GM12878 (cell line): ENCODE measurements around the gene CIRBP. TPM values are rescaled to one million over a fixed set of nuclear protein-coding genes. Genes with fewer than 3 reads are reported as not detected.

ENCODE experiments used
- ATAC-seq: fragments of 200-7000 bp; cut with Tn5 transposase; 3 replicates; pipeline ENCODE4 v1.9.1; 2020; ENCODE audit warnings: mild to moderate bottlenecking, moderate library complexity
- BruUV-seq: library from RNA; stranded (reverse); fragments of 400-500 nt; replicated peaks from 2 replicates; lab custom pipeline; 2021; lab: Mats Ljungman, UMichigan
- CTCF ChIA-PET: fragments of 300-600 bp; sonication (Branson Sonifier 250); formaldehyde crosslinking; extraction: SDS; loops from one replicate; lab custom pipeline; 2021; ENCODE audit warnings: inconsistent platforms; lab: Yijun Ruan, JAX
- POLR2A ChIA-PET: fragments of 350-600 bp; formaldehyde crosslinking; extraction: SDS; loops from one replicate; lab custom pipeline; 2021; ENCODE audit warnings: inconsistent platforms; lab: Charles Lee
- RAD21 ChIA-PET: fragments of 300-600 bp; sonication (Branson Sonifier 250); formaldehyde crosslinking; loops from one replicate; lab custom pipeline; 2023; ENCODE audit warnings: antibody characterized with exemption; ENCODE audit not compliant: unreplicated experiment; lab: Charles Lee
- SMC1A ChIA-PET: fragments of 300-600 bp; sonication (Branson Sonifier 250); formaldehyde crosslinking; loops from one replicate; lab custom pipeline; 2023; ENCODE audit not compliant: unreplicated experiment, uncharacterized antibody; lab: Charles Lee
- DNase-seq: peaks from one replicate; pipeline ENCODE4 v3.0.0-alpha.2; 2011; ENCODE audit warnings: low read depth, low spot score
- FAIRE-seq: peaks from 3 replicates; lab custom pipeline; 2011; peaks lifted over from hg19 to GRCh38; lab: Jason Lieb, UNC
- H2AFZ ChIP-seq: 2 replicates; pipeline ENCODE4 v1.6.0; 2011; ENCODE audit warnings: low read depth, low read length, control low read depth; ENCODE audit not compliant: control insufficient read depth
- H3K27ac ChIP-seq: 2 replicates; pipeline ENCODE4 v1.5.1; 2011; ENCODE audit warnings: control low read depth; ENCODE audit not compliant: control insufficient read depth, insufficient read depth
- H3K27me3 ChIP-seq, 2 experiments: replicated peaks in 1 of 2; 2 replicates each; pipeline versions ENCODE4 v1.6.0 to v1.6.1; 2011; ENCODE audit warnings: low read length in 1 of 2; ENCODE audit not compliant: control insufficient read depth in 2 of 2, insufficient read depth in 2 of 2
- H3K36me3 ChIP-seq, 2 experiments: 2 replicates each; pipeline ENCODE4 v1.5.1; 2011; ENCODE audit warnings: low read length in 1 of 2; ENCODE audit not compliant: control insufficient read depth in 2 of 2, insufficient read depth in 2 of 2
- H3K4me1 ChIP-seq: 2 replicates; pipeline ENCODE4 v1.6.1; 2011; ENCODE audit warnings: mild to moderate bottlenecking, low read length, moderate library complexity, mixed read lengths; ENCODE audit not compliant: control insufficient read depth, insufficient read depth
- H3K4me2 ChIP-seq: 2 replicates; pipeline ENCODE4 v1.6.0; 2011; ENCODE audit warnings: control low read depth; ENCODE audit not compliant: control insufficient read depth, insufficient read depth
- H3K4me3 ChIP-seq: fragments of 200-600 bp; sonication (generic); 2 replicates; pipeline ENCODE4 v1.5.1; 2016
- H3K79me2 ChIP-seq: 2 replicates; pipeline ENCODE4 v1.6.0; 2011; ENCODE audit warnings: low read length; ENCODE audit not compliant: control insufficient read depth, insufficient read depth
- H3K9ac ChIP-seq: 2 replicates; pipeline ENCODE4 v1.8.0; 2011; ENCODE audit warnings: low read length, control low read depth, mixed read lengths; ENCODE audit not compliant: control insufficient read depth, insufficient read depth
- H3K9me3 ChIP-seq: replicated peaks from 3 replicates; pipeline ENCODE4 v1.5.1; 2011; ENCODE audit warnings: mild to moderate bottlenecking, low read length; ENCODE audit not compliant: control insufficient read depth, insufficient read depth
- H4K20me1 ChIP-seq: 2 replicates; pipeline ENCODE4 v1.6.0; 2011; ENCODE audit not compliant: control insufficient read depth, insufficient read depth
- HCFC1 ChIP-seq: fragments of 150-350 bp; IDR thresholded peaks from 2 replicates; pipeline ENCODE4 v1.6.1; 2014; ENCODE audit warnings: low read length
- LARP7 ChIP-seq: fragments of 450-650 bp; IDR thresholded peaks from 2 replicates; pipeline ENCODE4 v1.6.1; 2017; ENCODE audit warnings: mild to moderate bottlenecking
- MAX ChIP-seq: IDR thresholded peaks from 2 replicates; pipeline ENCODE4 v1.6.1; 2012; ENCODE audit warnings: low read depth, low read length, improper control_type of control experiment
- POLR2A ChIP-seq: IDR thresholded peaks from 2 replicates; pipeline ENCODE4 v1.6.1; 2011; ENCODE audit warnings: low read depth, mild to moderate bottlenecking, low read length
- POLR2AphosphoS2 ChIP-seq: IDR thresholded peaks from 2 replicates; pipeline ENCODE4 v1.6.1; 2011; ENCODE audit warnings: low read depth, mild to moderate bottlenecking, low read length, improper control_type of control experiment, moderate library complexity
- STAT3 ChIP-seq: IDR thresholded peaks from 2 replicates; pipeline ENCODE4 v1.6.1; 2011; ENCODE audit warnings: low read depth, low read length, improper control_type of control experiment
- ZBED1 ChIP-seq: IDR thresholded peaks from 2 replicates; pipeline ENCODE4 v1.6.1; 2016; ENCODE audit warnings: borderline replicate concordance
- WGBS: methylation state at CpG from one replicate; pipeline ENCODE4 v1.1.6; 2016; ENCODE audit warnings: low lambda C conversion rate; ENCODE audit not compliant: insufficient replicate concordance, insufficient coverage; ENCODE audit errors: missing lambda C conversion rate; 5-methylcytosine and 5-hydroxymethylcytosine counted together
- in situ Hi-C: fragments of 300-500 bp; cut with MboI; formaldehyde crosslinking; loops from 9 replicates; pipeline ENCODE4 v1.14.3; 2018; ENCODE audit warnings: mixed read lengths
- intact Hi-C: fragments of 100-400 bp; cut with micrococcal nuclease; formaldehyde crosslinking; loops from one replicate; pipeline ENCODE4 v1.14.2; 2022; ENCODE audit not compliant: unreplicated experiment
- polyA plus RNA-seq, 11 experiments: library from polyadenylated mRNA; depleted of rRNA in 4 of 11; unstranded in 6 of 11; stranded (reverse) in 5 of 11; fragments of >200 nt; fragmentation: Nextera tagmentation in 4 of 11; fragmentation: Illumina TruSeq in 1 of 11; extraction: Ambion mirVana in 4 of 11; extraction: Trizol in 1 of 11; gene quantifications; 1 replicate in 1 of 11; 2 replicates in 10 of 11; pipeline versions ENCODE4 v1.2.1 to v1.2.3, GENCODE V29; 2011 to 2016; ENCODE audit warnings: inconsistent platforms in 2 of 11, missing spikeins in 2 of 11, low read depth in 1 of 11
- total RNA-seq, 4 experiments: library from RNA; depleted of rRNA in 3 of 4; stranded (reverse); fragments of >200 nt in 3 of 4; fragmentation: Illumina TruSeq in 1 of 4; extraction: Trizol in 1 of 4; gene quantifications; 2 replicates each; pipeline versions ENCODE4 v1.2.1 to v1.2.3, GENCODE V29; 2013 to 2021

CIRBP gene
- total and polyA plus RNA-seq, 10 of the 15 experiments (the other 5 are each of a cell fraction or from before 2014, with no cell fraction given) = 27.6 to 335 (median 229) TPM

- FAIRE-seq = no peak
- BruUV-seq = no TSS peak
- WGBS = 62% methylated on average over 22 of the region's 23 CpGs
- POLR2A ChIA-PET = interaction anchor here (0.7 to 2.9 kb wide), 7 partner anchors 9 to 186 kb away, joined by 3 to 29 read pairs (median 14); partner anchors contain the start of genes ARHGAP45 and CIRBP
- intact Hi-C loops (no loop called here), in situ Hi-C loops (no loop called here)
- Histone ChIP-seq H3K79me2 (peaks cover 61% of the 10 kb centered on the region), H3K9ac (peak overlapping the region; percentile 86), H3K4me3 (peak overlapping the region; percentile 91), H4K20me1 (no peaks in the 10 kb centered on the region), H3K4me2 (peak overlapping the region; percentile 53), H3K36me3 (peaks cover 14 to 29% of the 10 kb centered on the region in 2 experiments; a peak in 3 of 4 replicates), H3K4me1 (peaks cover 16% of the 10 kb centered on the region), H2AFZ (no peak overlapping the region), H3K27me3 (no peaks in the 10 kb centered on the region), H3K27ac (peak overlapping the region; percentile 72), H3K9me3 (no peaks in the 10 kb centered on the region)
- CTCF ChIA-PET = interaction anchor here (1.0 to 2.3 kb wide), 6 partner anchors 9 to 26 kb away, joined by 3 to 26 read pairs (median 8); partner anchors contain the start of gene CIRBP
- RAD21 ChIA-PET = interaction anchor here (1.0 to 2.9 kb wide), 5 partner anchors 9 to 129 kb away, joined by 3 to 47 read pairs (median 7); partner anchors contain the start of gene CIRBP
- TF ChIP-seq HCFC1 (no peak), POLR2AphosphoS2 (peak; percentile 20; the same call in 1 of the 2 replicates), LARP7 (0 out of 2 replicates have a peak, but pooled peaks have one; percentile 32)
- DNase-seq = no peak
- SMC1A ChIA-PET = interaction anchor here (1.2 to 1.9 kb wide), 3 partner anchors 8 to 13 kb away, joined by 4 to 14 read pairs (median 6); no protein-coding TSS in a partner anchor
- no peak for ATAC-seq
Measured at GRCh38 chr19:1253514-1254080, 15.5 kb upstream of the CIRBP start.

- POLR2A ChIA-PET = interaction anchor here (1.5 to 2.9 kb wide), 3 partner anchors 10 to 19 kb away, joined by 8 to 22 read pairs (median 14); no protein-coding TSS in a partner anchor
- no peaks in the 10 kb centered on the region for H3K27me3 ChIP-seq
- in situ Hi-C loops = no loop called here
- RAD21 ChIA-PET = interaction anchor here (2.0 to 2.9 kb wide), 2 partner anchors 10 to 12 kb away, joined by 15 to 47 read pairs; no protein-coding TSS in a partner anchor
- H3K36me3 ChIP-seq = peaks cover 14 to 29% of the 10 kb centered on the region in 2 experiments; a peak in 3 of 4 replicates
- FAIRE-seq = no peak
- ATAC-seq = no peak
- no peak overlapping the region; the same call in 1 of the 2 replicates for H3K27ac ChIP-seq
- CTCF ChIA-PET = interaction anchor here (1.2 to 2.3 kb wide), 4 partner anchors 8 to 14 kb away, joined by 4 to 26 read pairs (median 14); no protein-coding TSS in a partner anchor
- no peaks in the 10 kb centered on the region for H3K9me3 ChIP-seq
- WGBS = 76% methylated on average over 15 of the region's 37 CpGs
- no peak for DNase-seq
- peak; percentile 32; the same call in 1 of the 2 replicates for TF ChIP-seq POLR2A
- TF ChIP-seq STAT3 = no peak
- TF ChIP-seq MAX = no peak
- TF ChIP-seq ZBED1 = no peak
- SMC1A ChIA-PET = interaction anchor here (1.9 kb wide), 1 partner anchor 12 kb away, joined by 14 read pairs; no protein-coding TSS in a partner anchor
- no peaks in the 10 kb centered on the region for H4K20me1 ChIP-seq
- H3K9ac ChIP-seq = no peak overlapping the region
- BruUV-seq = no TSS peak
- H3K4me2 ChIP-seq = 0 out of 2 replicates have a peak overlapping the region, but pooled peaks have one; percentile 53
- H2AFZ ChIP-seq = no peak overlapping the region
- peaks cover 16% of the 10 kb centered on the region for H3K4me1 ChIP-seq
- peaks cover 61% of the 10 kb centered on the region for H3K79me2 ChIP-seq
- H3K4me3 ChIP-seq = no peak overlapping the region
- intact Hi-C loops = no loop called here
Measured at GRCh38 chr19:1254081-1254527, 15.0 kb upstream of the CIRBP start.
